Bone marrow (tissue), 2 donors: ENCODE measurements around the gene LINGO3.
A peak's percentile ranks its signal among the peaks of the same experiment; 100 is the strongest.

Experiments
- DNase-seq, 2 donors: peaks; one replicate each; lab custom pipeline; 2025; lab: John Stamatoyannopoulos, UW

Gene LINGO3

DNA sequence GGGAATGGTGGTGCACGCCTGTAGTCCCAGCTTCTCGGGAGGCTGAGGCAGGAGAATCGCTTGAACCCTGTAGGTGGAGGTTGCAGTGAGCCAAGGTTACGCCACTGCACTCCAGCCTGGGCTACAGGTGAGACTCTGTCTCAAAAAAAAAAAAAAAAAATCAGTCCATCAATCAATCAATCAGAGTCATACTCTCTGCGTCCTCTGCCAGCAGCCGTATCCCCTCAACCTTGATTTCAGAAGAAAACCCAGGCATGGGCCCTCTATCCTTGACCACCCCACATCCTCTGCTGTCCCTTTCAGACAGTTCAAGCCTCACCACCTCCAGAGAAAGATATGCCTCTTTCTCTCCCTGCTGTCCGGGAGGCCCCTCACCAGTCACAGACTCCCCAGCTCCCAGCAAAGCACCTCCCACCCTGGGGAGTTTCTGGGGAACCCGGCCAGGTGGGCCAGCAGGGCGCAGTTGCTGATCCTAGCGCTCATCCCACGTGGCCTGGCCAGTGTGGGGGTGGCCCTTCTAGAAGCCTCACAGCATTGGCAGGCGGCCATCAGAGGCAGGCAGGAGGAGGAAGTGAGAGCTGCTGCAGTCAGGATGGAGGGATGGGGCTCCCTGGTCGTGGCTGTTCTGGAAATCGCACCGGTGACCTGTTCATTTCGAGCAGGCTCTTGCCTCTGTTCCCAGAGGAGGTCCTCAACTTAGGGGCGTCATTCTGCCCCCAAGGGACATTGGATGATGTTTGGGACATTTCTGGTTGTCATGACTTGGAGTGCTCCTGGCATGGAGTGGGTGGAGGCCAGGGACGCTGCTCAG lies 41.6 kb downstream of the LINGO3 start:
- DNase-seq, result peak; percentile 68

- DNase-seq, result no peak
These were observed 46.3 kb downstream of the LINGO3 start for GRCh38 chr19:2261438-2262172.

DNA sequence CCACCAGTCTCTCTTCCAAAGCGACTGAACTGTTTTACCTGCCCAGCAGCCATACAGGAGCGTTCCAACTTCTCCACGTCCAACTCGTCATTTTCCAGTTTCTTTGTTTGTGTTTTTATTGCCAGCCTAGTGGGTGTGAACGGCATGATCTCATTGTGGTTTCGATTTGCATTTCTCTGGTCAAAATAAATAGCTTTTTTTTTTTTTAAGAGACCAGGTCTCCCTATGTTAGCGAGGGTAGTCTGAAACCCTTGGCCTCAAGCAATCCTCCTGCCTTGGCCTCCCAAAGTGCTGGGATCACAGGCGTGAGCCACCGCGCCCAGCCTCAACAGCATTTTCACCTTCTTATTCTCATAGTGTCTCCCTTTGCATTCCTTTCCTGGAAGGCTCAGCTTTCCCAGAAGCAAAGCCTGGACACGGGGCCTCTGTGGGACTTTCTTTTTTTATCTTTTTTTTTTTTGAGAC lies 47.6 kb downstream of the LINGO3 start:
- DNase-seq, result no peak

DNA sequence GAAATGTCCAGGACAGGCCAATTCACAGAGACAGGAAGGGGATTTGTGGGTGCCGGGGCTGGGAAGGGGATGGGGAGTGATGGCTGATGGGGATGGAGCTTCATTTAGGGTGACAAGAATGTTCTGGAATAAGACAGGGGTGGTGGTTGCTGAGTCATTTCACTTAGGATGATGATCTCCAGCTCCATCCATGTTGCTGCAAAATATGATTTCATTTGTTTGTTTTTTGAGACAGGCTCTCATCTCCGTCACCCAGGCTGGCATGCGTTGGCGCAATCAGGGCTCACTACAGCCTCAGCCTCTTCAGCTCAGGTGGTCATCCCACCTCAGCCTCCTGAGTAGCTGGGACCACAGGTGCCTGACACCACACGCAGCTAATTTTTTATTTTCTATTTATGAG lies 48.6 kb downstream of the LINGO3 start:
- DNase-seq, result no peak
